GM23338 (cell line): ENCODE results near the gene HELZ. TPM values are rescaled to one million over a fixed set of nuclear protein-coding genes. Genes with fewer than 3 reads are reported as not detected.
"Not testable (repeated sequence)": the region's sequence is repeated elsewhere in the genome, so short reads cannot be mapped to it uniquely, and the experiment has no call there.

Source experiments
- ATAC-seq: fragments of 200-7000 bp; cut with Tn5 transposase; 3 replicates; pipeline ENCODE4 v1.9.1; 2020
- DNase-seq: peaks from one replicate; pipeline ENCODE4 v3.0.0-alpha.2; 2015; ENCODE audit warnings: low spot score
- H2AFZ ChIP-seq: fragments of 200-600 bp; sonication (generic); 2 replicates; pipeline ENCODE4 v1.8.0; 2016; ENCODE audit warnings: antibody characterized with exemption, mild to moderate bottlenecking, moderate library complexity
- H3F3A ChIP-seq: fragments of 200-600 bp; sonication (generic); replicated peaks from 2 replicates; pipeline ENCODE4 v1.8.0; 2017; ENCODE audit warnings: antibody characterized with exemption, mixed run types, low read depth
- H3K27ac ChIP-seq: fragments of 200-600 bp; sonication (generic); 2 replicates; pipeline ENCODE4 v1.6.1; 2016; ENCODE audit warnings: low read depth
- H3K27me3 ChIP-seq: fragments of 200-600 bp; sonication (generic); 2 replicates; pipeline ENCODE4 v1.8.0; 2016; ENCODE audit warnings: mild to moderate bottlenecking, mixed run types, moderate library complexity; ENCODE audit not compliant: insufficient read depth
- H3K36me3 ChIP-seq: fragments of 200-600 bp; sonication (generic); 2 replicates; pipeline ENCODE4 v1.8.0; 2016; ENCODE audit warnings: mild to moderate bottlenecking; ENCODE audit not compliant: insufficient read depth
- H3K4me1 ChIP-seq: fragments of 200-600 bp; sonication (generic); 2 replicates; pipeline ENCODE4 v1.8.0; 2016; ENCODE audit warnings: mild to moderate bottlenecking, moderate library complexity; ENCODE audit not compliant: insufficient read depth
- H3K4me2 ChIP-seq: fragments of 200-600 bp; sonication (generic); 2 replicates; pipeline ENCODE4 v1.7.1; 2017; ENCODE audit warnings: mixed run types
- H3K4me3 ChIP-seq: fragments of 200-600 bp; sonication (generic); 2 replicates; pipeline ENCODE4 v1.6.1; 2016; ENCODE audit warnings: mixed run types
- H3K79me2 ChIP-seq: fragments of 200-600 bp; sonication (generic); replicated peaks from 2 replicates; pipeline ENCODE4 v1.8.0; 2017; ENCODE audit warnings: mild to moderate bottlenecking; ENCODE audit not compliant: insufficient read depth
- H3K9me2 ChIP-seq: fragments of 200-600 bp; sonication (generic); 2 replicates; pipeline ENCODE4 v1.8.0; 2017; ENCODE audit not compliant: insufficient read depth
- H4K20me1 ChIP-seq: fragments of 200-600 bp; sonication (generic); replicated peaks from 2 replicates; pipeline ENCODE4 v1.8.0; 2017; ENCODE audit warnings: mild to moderate bottlenecking; ENCODE audit not compliant: insufficient read depth
- H3K27ac Mint-ChIP-seq: 2 replicates; pipeline ENCODE4 v1.8.0; 2020; ENCODE audit warnings: inconsistent platforms, mild to moderate bottlenecking, moderate library complexity, mixed read lengths
- H3K27me3 Mint-ChIP-seq: 3 replicates; pipeline ENCODE4 v1.8.0; 2022; ENCODE audit warnings: low read depth, mild to moderate bottlenecking, moderate library complexity, mixed read lengths, inconsistent platforms; ENCODE audit not compliant: insufficient read depth, poor library complexity
- H3K36me3 Mint-ChIP-seq: 3 replicates; pipeline ENCODE4 v1.8.0; 2021; ENCODE audit warnings: low read depth, mild to moderate bottlenecking, inconsistent platforms, moderate library complexity, mixed read lengths
- H3K4me1 Mint-ChIP-seq: 3 replicates; pipeline ENCODE4 v1.8.0; 2020; ENCODE audit warnings: mild to moderate bottlenecking, inconsistent platforms, mixed read lengths
- H3K4me3 Mint-ChIP-seq: 3 replicates; pipeline ENCODE4 v1.8.0; 2021; ENCODE audit warnings: moderate library complexity, mild to moderate bottlenecking, inconsistent platforms, mixed read lengths
- H3K9me3 Mint-ChIP-seq: 3 replicates; pipeline ENCODE4 v1.8.0; 2020; ENCODE audit warnings: moderate library complexity, mild to moderate bottlenecking, inconsistent platforms, mixed read lengths
- CREB1 ChIP-seq: fragments of 250-450 bp; sonication (Bioruptor Pico); IDR thresholded peaks from 2 replicates; pipeline ENCODE4 v1.5.0; 2020; ENCODE audit warnings: low read depth, mild to moderate bottlenecking, moderate library complexity
- EZH2 ChIP-seq: fragments of 200-600 bp; sonication (generic); IDR thresholded peaks from one replicate; pipeline ENCODE4 v1.8.0; 2017; ENCODE audit warnings: antibody characterized with exemption, mild to moderate bottlenecking, low read depth; ENCODE audit not compliant: unreplicated experiment
- EZH2phosphoT487 ChIP-seq: fragments of 200-600 bp; sonication (generic); IDR thresholded peaks from one replicate; pipeline ENCODE4 v1.8.1; 2018; ENCODE audit warnings: antibody characterized with exemption; ENCODE audit not compliant: unreplicated experiment
- JUNB ChIP-seq: IDR thresholded peaks from one replicate; pipeline ENCODE4 v1.6.1; 2016; ENCODE audit warnings: antibody characterized with exemption; ENCODE audit not compliant: unreplicated experiment
- NANOG ChIP-seq: IDR thresholded peaks from 2 replicates; pipeline ENCODE4 v1.6.1; 2016; ENCODE audit warnings: antibody characterized with exemption, borderline replicate concordance
- POLR2AphosphoS5 ChIP-seq: IDR thresholded peaks from 2 replicates; pipeline ENCODE4 v1.6.1; 2016; ENCODE audit warnings: antibody characterized with exemption, low read depth
- ZNF114 ChIP-seq: fragments of 250-450 bp; sonication (Bioruptor Pico); IDR thresholded peaks from 2 replicates; pipeline ENCODE4 v1.5.0; 2020; ENCODE audit warnings: mild to moderate bottlenecking, moderate library complexity
- ZNF331 ChIP-seq: fragments of 250-450 bp; sonication (Bioruptor Pico); IDR thresholded peaks from 2 replicates; pipeline ENCODE4 v1.5.0; 2020; ENCODE audit warnings: low read depth, mild to moderate bottlenecking, moderate library complexity
- polyA plus RNA-seq: library from polyadenylated mRNA; unstranded; fragments of >200 nt; fragmentation: Nextera tagmentation; extraction: Ambion mirVana; gene quantifications from 2 replicates; pipeline ENCODE4 v1.2.1, GENCODE V29; 2016
- total RNA-seq: library from RNA; depleted of rRNA; stranded (reverse); fragments of >200 nt; shearing (Covaris generic); gene quantifications from 2 replicates; pipeline ENCODE4 v1.2.3, GENCODE V29; 2014
- TF ChIP-seq, protein P1 (sequence below): IDR thresholded peaks from 2 replicates; pipeline ENCODE4 v1.6.1; 2016; ENCODE audit warnings: antibody characterized with exemption
- TF ChIP-seq, protein P2 (sequence below), 2 experiments: fragments of 200-600 bp in 1 of 2; sonication (generic) in 1 of 2; conservative IDR thresholded peaks; 2 replicates each; pipeline versions ENCODE4 v1.5.1 to v1.6.1; 2016 to 2017; ENCODE audit warnings: antibody characterized with exemption in 2 of 2, low read depth in 2 of 2, mild to moderate bottlenecking in 2 of 2, moderate library complexity in 1 of 2

Gene HELZ
- total and polyA plus RNA-seq, 2 experiments from 2014 or later, result 38.9 to 62.0 TPM

DNA sequence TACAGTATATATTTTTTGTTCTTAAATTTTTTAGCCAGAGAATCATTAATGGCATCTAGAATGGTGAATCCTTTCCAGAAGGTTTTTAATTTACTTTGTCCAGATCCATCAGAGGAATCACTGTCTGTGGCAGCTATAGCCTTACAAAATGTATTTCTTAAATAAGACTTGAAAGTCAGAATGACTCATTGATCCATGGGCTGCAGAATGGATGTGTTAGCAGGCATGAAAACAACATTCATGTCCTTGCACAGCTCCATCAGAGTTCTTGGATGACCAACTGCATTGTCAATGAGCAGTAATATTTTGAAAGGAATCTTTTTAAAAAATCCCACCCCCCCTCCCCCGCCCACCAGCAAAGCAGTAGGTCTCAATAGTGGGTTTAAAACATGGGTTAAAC is 149.2 kb downstream of the HELZ start:
- peaks cover 9% of the 10 kb centered on the region; the same call in 1 of the 2 replicates for H3K79me2 ChIP-seq
- H3K36me3 Mint-ChIP-seq, result peaks cover 4% of the 10 kb centered on the region; the same call in 1 of the 3 replicates
- TF ChIP-seq POLR2AphosphoS5 (no peak), NANOG (no peak), ZNF114 (CRISPR knock-in tag) (no peak), EZH2 (no peak), CREB1 (CRISPR knock-in tag) (no peak), EZH2phosphoT487 (no peak)
- TF ChIP-seq, protein P1, sequence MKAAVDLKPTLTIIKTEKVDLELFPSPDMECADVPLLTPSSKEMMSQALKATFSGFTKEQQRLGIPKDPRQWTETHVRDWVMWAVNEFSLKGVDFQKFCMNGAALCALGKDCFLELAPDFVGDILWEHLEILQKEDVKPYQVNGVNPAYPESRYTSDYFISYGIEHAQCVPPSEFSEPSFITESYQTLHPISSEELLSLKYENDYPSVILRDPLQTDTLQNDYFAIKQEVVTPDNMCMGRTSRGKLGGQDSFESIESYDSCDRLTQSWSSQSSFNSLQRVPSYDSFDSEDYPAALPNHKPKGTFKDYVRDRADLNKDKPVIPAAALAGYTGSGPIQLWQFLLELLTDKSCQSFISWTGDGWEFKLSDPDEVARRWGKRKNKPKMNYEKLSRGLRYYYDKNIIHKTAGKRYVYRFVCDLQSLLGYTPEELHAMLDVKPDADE, result no peak
- TF ChIP-seq, protein P2, sequence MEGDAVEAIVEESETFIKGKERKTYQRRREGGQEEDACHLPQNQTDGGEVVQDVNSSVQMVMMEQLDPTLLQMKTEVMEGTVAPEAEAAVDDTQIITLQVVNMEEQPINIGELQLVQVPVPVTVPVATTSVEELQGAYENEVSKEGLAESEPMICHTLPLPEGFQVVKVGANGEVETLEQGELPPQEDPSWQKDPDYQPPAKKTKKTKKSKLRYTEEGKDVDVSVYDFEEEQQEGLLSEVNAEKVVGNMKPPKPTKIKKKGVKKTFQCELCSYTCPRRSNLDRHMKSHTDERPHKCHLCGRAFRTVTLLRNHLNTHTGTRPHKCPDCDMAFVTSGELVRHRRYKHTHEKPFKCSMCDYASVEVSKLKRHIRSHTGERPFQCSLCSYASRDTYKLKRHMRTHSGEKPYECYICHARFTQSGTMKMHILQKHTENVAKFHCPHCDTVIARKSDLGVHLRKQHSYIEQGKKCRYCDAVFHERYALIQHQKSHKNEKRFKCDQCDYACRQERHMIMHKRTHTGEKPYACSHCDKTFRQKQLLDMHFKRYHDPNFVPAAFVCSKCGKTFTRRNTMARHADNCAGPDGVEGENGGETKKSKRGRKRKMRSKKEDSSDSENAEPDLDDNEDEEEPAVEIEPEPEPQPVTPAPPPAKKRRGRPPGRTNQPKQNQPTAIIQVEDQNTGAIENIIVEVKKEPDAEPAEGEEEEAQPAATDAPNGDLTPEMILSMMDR (conservative IDR thresholded peaks at IDR 0.05; ENCODE audit: low read depth in 2 of 2), result no peak
- H3K27ac Mint-ChIP-seq, result no peak overlapping the region
- no peaks in the 10 kb centered on the region for H3K27me3 Mint-ChIP-seq
- no peaks in the 10 kb centered on the region for H4K20me1 ChIP-seq
- H3K4me2 ChIP-seq, result no peak overlapping the region
- H3K36me3 ChIP-seq, result no peaks in the 10 kb centered on the region
- H3F3A ChIP-seq, result no peaks in the 10 kb centered on the region
- no peak overlapping the region for H3K27ac ChIP-seq
- no peaks in the 10 kb centered on the region for H3K27me3 ChIP-seq
- DNase-seq, result no peak
- no peak overlapping the region for H2AFZ ChIP-seq
- H3K9me3 Mint-ChIP-seq, result no peaks in the 10 kb centered on the region
- ATAC-seq, result no peak
- no peak overlapping the region for H3K4me3 ChIP-seq
- peaks cover 3% of the 10 kb centered on the region; the same call in 1 of the 3 replicates for H3K4me1 Mint-ChIP-seq
- H3K4me3 Mint-ChIP-seq, result no peak overlapping the region
- H3K4me1 ChIP-seq, result no peaks in the 10 kb centered on the region
- H3K9me2 ChIP-seq, result no peaks in the 10 kb centered on the region

DNA sequence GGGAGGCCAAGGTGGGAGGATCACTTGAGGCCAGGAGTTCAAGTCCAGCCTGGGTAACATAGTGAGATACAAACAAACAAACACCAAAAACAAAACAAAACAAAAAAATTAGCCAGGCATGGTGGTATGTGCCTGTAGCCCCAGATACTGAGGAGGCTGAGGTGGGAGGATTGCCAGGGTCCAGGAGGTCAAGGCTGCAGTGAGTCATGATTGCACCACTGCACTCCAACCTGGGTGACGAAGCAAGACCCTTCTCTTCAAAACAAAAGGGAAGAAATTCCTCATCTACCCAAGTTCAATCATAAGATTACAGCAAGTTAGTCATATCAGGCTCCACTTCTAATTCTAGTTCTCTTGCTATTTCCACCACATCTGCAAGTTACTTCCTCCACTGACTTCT is 149.7 kb downstream of the HELZ start:
- H3F3A ChIP-seq, H3K27ac Mint-ChIP-seq, H3K36me3 ChIP-seq, H3K4me3 Mint-ChIP-seq, H3K4me2 ChIP-seq, H4K20me1 ChIP-seq, H3K4me3 ChIP-seq, H2AFZ ChIP-seq, DNase-seq, H3K27ac ChIP-seq, H3K9me2 ChIP-seq, H3K79me2 ChIP-seq, H3K36me3 Mint-ChIP-seq, H3K4me1 ChIP-seq, H3K27me3 ChIP-seq, H3K27me3 Mint-ChIP-seq, H3K4me1 Mint-ChIP-seq, ATAC-seq, H3K9me3 Mint-ChIP-seq: not testable (repeated sequence)

DNA sequence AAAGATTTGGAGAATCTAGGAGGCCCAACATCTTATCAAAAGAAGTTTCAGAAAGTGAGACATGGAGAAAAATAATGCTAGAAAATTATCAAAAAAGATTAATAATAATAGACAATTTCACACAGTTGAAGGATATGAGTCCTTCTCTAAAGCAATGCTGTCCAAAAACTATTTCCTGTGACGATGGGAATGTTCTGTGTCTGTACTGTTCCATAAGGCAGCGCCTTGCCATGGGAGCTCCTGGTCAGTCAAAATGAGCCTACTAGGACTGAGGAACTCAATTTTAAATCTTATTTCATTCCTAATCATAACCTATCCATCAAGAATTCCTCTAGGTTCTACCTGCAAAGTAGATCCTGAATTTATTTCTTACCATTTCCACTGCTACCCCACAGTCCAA is 151.6 kb downstream of the HELZ start:
- DNase-seq (no peak), ATAC-seq (no peak)
- no peak overlapping the region for H3K4me3 ChIP-seq
- H3K4me1 ChIP-seq, result no peaks in the 10 kb centered on the region
- no peak for TF ChIP-seq ZNF114 (CRISPR knock-in tag)
- TF ChIP-seq JUNB, result no peak
- TF ChIP-seq, protein P1, result no peak
- no peak for TF ChIP-seq POLR2AphosphoS5
- TF ChIP-seq EZH2phosphoT487, result no peak
- no peak for TF ChIP-seq EZH2
- no peak for TF ChIP-seq ZNF331 (CRISPR knock-in tag)
- no peak overlapping the region for H3K27ac ChIP-seq
- peaks cover 3% of the 10 kb centered on the region; the same call in 1 of the 3 replicates for H3K4me1 Mint-ChIP-seq
- 0 out of 3 replicates have a peak, but pooled peaks cover 2% of the 10 kb centered on the region for H3K9me3 Mint-ChIP-seq
- no peak overlapping the region for H2AFZ ChIP-seq
- no peaks in the 10 kb centered on the region for H3K36me3 ChIP-seq
- H3K36me3 Mint-ChIP-seq, result peaks cover 13% of the 10 kb centered on the region; the same call in 2 of the 3 replicates
- no peaks in the 10 kb centered on the region for H3K27me3 ChIP-seq
- H3K79me2 ChIP-seq, result peaks cover 3% of the 10 kb centered on the region; the same call in 1 of the 2 replicates
- H3K27me3 Mint-ChIP-seq, result no peaks in the 10 kb centered on the region
- no peaks in the 10 kb centered on the region for H3F3A ChIP-seq
- no peaks in the 10 kb centered on the region for H4K20me1 ChIP-seq
- H3K4me3 Mint-ChIP-seq, result no peak overlapping the region
- H3K9me2 ChIP-seq, result no peaks in the 10 kb centered on the region
- H3K4me2 ChIP-seq, result no peak overlapping the region
- H3K27ac Mint-ChIP-seq, result peak overlapping the region; percentile 24

DNA sequence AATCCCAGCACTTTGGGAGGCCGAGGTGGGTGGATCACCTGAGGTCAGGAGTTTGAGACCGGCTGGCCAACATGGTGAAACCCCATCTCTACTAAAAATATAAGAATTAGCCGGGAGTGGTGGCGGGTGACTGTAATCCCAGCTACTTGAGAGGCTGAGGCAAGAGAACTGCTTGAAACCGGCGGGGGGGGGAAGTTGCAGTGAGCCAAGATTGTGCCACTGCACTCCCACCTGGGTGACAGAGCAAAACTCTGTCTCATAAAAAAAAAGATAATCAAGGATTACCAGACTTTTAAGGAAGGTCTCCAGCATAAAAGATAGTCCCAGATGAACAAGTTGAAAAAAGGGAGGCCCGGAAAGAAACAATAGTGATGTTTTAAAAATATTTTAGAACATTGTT is 152.3 kb downstream of the HELZ start:
- not testable (repeated sequence) for H3F3A ChIP-seq, H3K4me3 ChIP-seq, H3K27ac ChIP-seq, H3K4me1 Mint-ChIP-seq, H3K79me2 ChIP-seq, H3K4me2 ChIP-seq, H3K4me1 ChIP-seq, H3K4me3 Mint-ChIP-seq, ATAC-seq, H3K9me3 Mint-ChIP-seq, H3K36me3 ChIP-seq, H3K27me3 ChIP-seq, DNase-seq, H2AFZ ChIP-seq, H3K9me2 ChIP-seq, H3K27me3 Mint-ChIP-seq, H4K20me1 ChIP-seq
- H3K36me3 Mint-ChIP-seq, result peaks cover 13% of the 10 kb centered on the region; the same call in 2 of the 3 replicates
- H3K27ac Mint-ChIP-seq, result peak overlapping the region; percentile 86
